ENCODE data around the gene FBXO4. TPM values are rescaled to one million over a fixed set of nuclear protein-coding genes. Genes with fewer than 3 reads are reported as not detected.
A peak's percentile ranks its signal among the peaks of the same experiment; 100 is the strongest.

Gene FBXO4
- 1 to 10 TPM; 1.8 to 4.7 (median 3.1) TPM for total RNA-seq

GRCh38 chr5:41924872-41925554 is at the start of gene FBXO4:
FBXO4 (plus strand) TSS chr5:41925281; CDS start chr5:41925310, 29 bp downstream.
- Histone ChIP-seq H3K27me3 (no peaks in the 10 kb centered on the region), H3K36me3 (peaks cover 0 to 13% of the 10 kb centered on the region in 2 donors), H3K9me3 (no peaks in the 10 kb centered on the region), H3K27ac (peak within 1 kb of the TSS; percentile 86 to 97 (median 90)), H3K4me3 (peak within 1 kb of the TSS; percentile 61 to 97 (median 84)), H3K4me1 (peaks cover 0 to 22% of the 10 kb centered on the region in 2 donors)
- peak; percentile 13 to 65 (median 51) for TF ChIP-seq CTCF (IDR thresholded peaks at IDR 0.05 in 4 of 5, conservative IDR thresholded peaks at IDR 0.05 in 1 of 5)
- peak; percentile 34 to 48 for TF ChIP-seq POLR2A (IDR thresholded peaks at IDR 0.05)
- in situ Hi-C loops (cut with MboI; ENCODE audit: low sequenced_read_pairs in 4 of 4) (no loop called here), intact Hi-C loops (cut with DNase I; ENCODE audit: low total_unique reads) (loop anchor here (1.0 to 5.0 kb wide), 3 partner anchors 20 to 842 kb away; partner anchors contain the start of gene RIMOC1)
- peak; percentile 67 to 78 for DNase-seq
- ATAC-seq = peak; percentile 93 to 94

GRCh38 chr5:41876678-41877077 is 48.4 kb upstream of the FBXO4 start:
- DNase-seq (no peak), ATAC-seq (peak in 1 of 2 donors; percentile 65)
- H3K4me1 ChIP-seq = no peaks in the 10 kb centered on the region
- H3K36me3 ChIP-seq = no peaks in the 10 kb centered on the region
- no peaks in the 10 kb centered on the region for H3K9me3 ChIP-seq
- peak overlapping the region in 3 of 4 donors; percentile 53 to 73 (median 54) for H3K27ac ChIP-seq
- H3K27me3 ChIP-seq = no peaks in the 10 kb centered on the region
- intact Hi-C loops (cut with DNase I; ENCODE audit: low total_unique reads) (no loop called here), in situ Hi-C loops (cut with MboI; ENCODE audit: low sequenced_read_pairs in 4 of 4) (no loop called here)
- H3K4me3 ChIP-seq = no peak overlapping the region
- TF ChIP-seq CTCF (IDR thresholded peaks at IDR 0.05 in 4 of 5, conservative IDR thresholded peaks at IDR 0.05 in 1 of 5) = no peak
- TF ChIP-seq POLR2A (IDR thresholded peaks at IDR 0.05) = no peak

GRCh38 chr5:41877408-41877807 is 47.7 kb upstream of the FBXO4 start:
- ATAC-seq = peak; percentile 62 to 85
- TF ChIP-seq POLR2A (IDR thresholded peaks at IDR 0.05) = no peak
- no peak for TF ChIP-seq CTCF (IDR thresholded peaks at IDR 0.05 in 4 of 5, conservative IDR thresholded peaks at IDR 0.05 in 1 of 5)
- DNase-seq = no peak
- Histone ChIP-seq H3K36me3 (no peaks in the 10 kb centered on the region), H3K27me3 (no peaks in the 10 kb centered on the region), H3K4me3 (no peak overlapping the region), H3K4me1 (no peaks in the 10 kb centered on the region), H3K9me3 (no peaks in the 10 kb centered on the region), H3K27ac (peak overlapping the region in 3 of 4 donors; percentile 53 to 73 (median 54))
- in situ Hi-C loops (cut with MboI; ENCODE audit: low sequenced_read_pairs in 4 of 4) = no loop called here
- intact Hi-C loops (cut with DNase I; ENCODE audit: low total_unique reads) = no loop called here

- Histone ChIP-seq H3K4me1 (no peaks in the 10 kb centered on the region), H3K27ac (peak overlapping the region in 1 of 4 donors; percentile 73), H3K9me3 (no peaks in the 10 kb centered on the region), H3K4me3 (no peak overlapping the region), H3K27me3 (no peaks in the 10 kb centered on the region), H3K36me3 (no peaks in the 10 kb centered on the region)
- DNase-seq (no peak), ATAC-seq (no peak)
- no peak for TF ChIP-seq POLR2A (IDR thresholded peaks at IDR 0.05)
- TF ChIP-seq CTCF (IDR thresholded peaks at IDR 0.05 in 4 of 5, conservative IDR thresholded peaks at IDR 0.05 in 1 of 5) = no peak
- in situ Hi-C loops (cut with MboI; ENCODE audit: low sequenced_read_pairs in 4 of 4) = no loop called here
- intact Hi-C loops (cut with DNase I; ENCODE audit: low total_unique reads) = no loop called here
Observed at GRCh38 chr5:41878173-41878572, 46.9 kb upstream of the FBXO4 start.

Data from gastrocnemius medialis (tissue), 4 donors.